K562 treated with DMSO at 1 percent for 4 hours (cell line): ENCODE data around the gene SLC2A4. TPM values are rescaled to one million over a fixed set of nuclear protein-coding genes. Genes with fewer than 3 reads are reported as not detected.

Experiments
- total RNA-seq: library from RNA; unstranded; fragments of 300-600 nt; gene quantifications from 2 replicates; pipeline ENCODE4 v1.2.3, GENCODE V29; 2022; ENCODE audit not compliant: insufficient read depth

Gene SLC2A4
- 0.82 TPM in 1 of 2 replicates, not detected in the other for total RNA-seq

DNA sequence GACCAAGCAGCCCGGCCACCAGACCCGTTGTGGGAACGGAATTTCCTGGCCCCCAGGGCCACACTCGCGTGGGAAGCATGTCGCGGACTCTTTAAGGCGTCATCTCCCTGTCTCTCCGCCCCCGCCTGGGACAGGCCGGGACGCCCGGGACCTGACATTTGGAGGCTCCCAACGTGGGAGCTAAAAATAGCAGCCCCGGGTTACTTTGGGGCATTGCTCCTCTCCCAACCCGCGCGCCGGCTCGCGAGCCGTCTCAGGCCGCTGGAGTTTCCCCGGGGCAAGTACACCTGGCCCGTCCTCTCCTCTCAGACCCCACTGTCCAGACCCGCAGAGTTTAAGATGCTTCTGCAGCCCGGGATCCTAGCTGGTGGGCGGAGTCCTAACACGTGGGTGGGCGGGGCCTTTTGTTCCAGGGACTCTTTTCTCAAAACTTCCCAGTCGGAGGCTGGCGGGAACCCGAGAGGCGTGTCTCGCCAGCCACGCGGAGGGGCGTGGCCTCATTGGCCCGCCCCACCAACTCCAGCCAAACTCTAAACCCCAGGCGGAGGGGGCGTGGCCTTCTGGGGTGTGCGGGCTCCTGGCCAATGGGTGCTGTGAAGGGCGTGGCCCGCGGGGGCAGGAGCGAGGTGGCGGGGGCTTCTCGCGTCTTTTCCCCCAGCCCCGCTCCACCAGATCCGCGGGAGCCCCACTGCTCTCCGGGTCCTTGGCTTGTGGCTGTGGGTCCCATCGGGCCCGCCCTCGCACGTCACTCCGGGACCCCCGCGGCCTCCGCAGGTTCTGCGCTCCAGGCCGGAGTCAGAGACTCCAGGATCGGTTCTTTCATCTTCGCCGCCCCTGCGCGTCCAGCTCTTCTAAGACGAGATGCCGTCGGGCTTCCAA lies at the start of gene SLC2A4:
Gene SLC2A4 (plus strand): TSS at position 645 of the 879 bp plus-strand sequence. CDS start 217 bp downstream, at position 862.

DNA sequence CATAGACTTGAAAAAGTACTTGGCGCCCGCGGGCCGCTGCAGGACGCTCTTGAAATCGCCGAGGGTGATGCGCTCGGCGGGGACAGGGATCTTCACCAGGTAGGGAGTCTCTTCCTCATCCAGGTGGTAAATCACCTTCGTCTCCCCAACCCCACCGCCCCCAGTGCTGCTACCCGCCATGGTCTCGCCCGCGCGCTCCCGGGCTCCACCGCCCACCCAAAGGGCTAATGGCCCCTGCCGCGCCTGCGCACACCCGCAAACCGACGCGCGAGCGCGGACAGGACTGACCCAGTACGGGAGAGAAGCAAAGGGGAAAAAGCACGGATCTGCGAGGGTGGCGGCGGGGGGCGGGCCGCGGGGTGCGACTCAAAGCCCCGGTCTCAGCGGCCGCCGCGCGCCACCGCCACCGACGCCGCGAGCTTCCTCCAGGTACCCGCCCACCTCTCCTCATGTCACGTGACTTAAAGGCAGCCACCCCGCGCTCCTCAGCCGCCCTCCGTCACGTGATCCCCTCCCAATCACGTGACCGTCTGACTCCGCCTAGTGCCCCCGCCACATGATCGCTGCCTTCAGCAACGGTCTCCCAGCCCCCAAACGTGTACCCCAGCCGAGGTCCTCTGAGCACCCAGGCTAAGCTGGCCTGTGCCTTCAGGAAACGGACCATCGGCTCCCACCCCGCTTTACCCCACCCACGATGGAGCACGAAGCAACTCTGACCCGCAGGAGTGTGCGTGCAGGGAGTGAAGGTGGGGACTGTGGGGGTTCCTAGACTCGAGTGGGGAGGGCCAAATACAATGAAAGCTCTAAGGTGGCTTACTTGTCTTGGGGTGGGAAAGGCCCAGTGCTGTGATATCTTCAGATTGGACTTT lies 47.2 kb upstream of the SLC2A4 start, which contains the start of gene DVL2:
Gene DVL2 (minus strand): TSS at position 435 of the 869 bp plus-strand sequence. CDS start 255 bp downstream, at position 180.

DNA sequence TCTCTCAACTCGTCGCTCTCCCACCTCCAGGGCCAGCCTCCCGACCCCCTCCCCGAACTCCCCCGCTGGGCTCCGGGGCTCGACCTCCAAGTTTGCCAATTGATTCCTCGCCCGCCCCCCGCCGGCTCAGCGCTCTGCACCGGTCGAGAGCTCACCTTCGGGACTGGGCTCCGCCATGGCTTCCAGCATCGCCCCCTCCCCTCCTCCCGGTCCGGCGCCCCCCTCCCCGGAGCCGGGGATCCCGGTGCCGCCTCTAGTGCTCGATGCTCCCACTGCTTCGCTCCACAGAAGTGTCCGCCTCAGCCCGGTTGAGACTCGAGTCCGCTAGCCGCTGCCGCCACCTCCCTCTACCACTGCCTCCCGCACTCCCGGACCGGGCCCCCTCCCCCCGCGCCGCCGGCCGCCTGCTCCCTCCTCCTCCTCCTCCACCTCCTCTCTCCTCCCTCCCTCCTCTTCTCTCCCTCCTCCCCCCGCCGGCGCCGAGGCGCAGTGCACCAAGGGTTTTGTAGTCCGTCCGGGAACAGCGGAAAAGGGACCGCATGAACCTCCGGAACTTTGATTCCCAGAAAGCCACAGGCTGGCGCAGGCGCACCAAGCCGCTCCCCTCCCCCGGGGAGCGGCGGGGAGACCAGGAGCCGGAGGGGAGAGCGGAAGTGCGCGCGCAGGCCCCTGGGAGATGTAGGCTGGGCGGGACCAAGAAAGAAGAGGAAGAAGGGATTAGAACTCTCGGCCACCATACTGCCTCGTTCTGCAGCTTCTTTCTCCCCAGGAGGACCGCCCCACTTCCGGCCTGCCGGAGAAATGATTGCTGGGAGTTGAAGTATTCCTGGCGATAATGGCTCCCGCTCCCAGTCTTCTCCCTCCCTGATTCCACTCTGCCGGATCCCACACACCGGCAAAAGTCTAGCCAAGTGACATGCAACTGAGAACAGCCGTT lies 42.2 kb upstream of the SLC2A4 start, which contains the start of gene PHF23:
Gene PHF23 (minus strand): TSS at position 367 of the 937 bp plus-strand sequence. CDS start 178 bp downstream, at position 189.

DNA sequence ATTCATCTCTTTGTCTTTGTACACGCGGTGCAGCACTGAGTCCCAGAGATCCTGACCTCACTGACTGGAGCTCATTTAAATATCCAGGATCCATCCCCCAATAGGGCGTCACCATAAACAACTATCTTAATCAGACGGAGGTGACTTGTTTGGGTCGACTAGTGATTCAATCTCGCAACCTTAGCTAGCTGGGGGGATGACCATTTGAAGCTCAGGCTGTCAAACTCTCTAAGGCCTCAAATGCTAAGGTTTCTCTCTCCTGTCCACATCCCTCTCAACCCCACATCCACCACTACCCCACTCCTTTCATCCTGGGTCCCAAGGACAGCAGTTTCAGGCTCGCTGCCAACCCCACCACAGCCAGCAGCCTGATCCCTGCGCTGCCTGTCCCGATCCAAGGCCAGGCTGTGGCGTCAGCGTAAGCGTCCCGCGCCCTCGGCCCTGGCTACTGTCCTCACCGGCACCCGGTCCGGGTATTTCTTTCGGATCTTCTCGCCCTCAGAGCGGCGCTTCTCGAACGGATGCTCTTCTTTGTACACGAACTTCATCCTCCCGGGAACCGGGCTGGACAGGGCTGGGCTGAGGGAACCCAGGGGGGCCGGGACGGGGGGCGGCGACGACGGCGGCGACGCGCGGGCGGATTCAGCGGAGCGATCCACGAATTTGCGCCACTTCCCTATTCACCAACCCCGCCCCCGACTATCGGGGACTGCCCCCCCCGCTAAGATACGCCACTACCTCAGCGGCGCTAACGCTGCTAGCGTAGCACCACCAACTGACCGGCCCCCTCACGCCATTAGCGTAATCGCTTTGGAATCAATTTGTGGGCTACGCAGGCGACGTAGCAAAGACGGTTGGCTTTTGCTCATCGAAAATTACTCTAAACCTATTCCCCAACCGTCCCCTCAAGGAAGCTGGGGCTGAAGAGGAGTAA lies 39.5 kb upstream of the SLC2A4 start, which contains the start of gene GABARAP:
Gene GABARAP (minus strand): TSS at position 667 of the 934 bp plus-strand sequence. CDS start 119 bp downstream, at position 548.

DNA sequence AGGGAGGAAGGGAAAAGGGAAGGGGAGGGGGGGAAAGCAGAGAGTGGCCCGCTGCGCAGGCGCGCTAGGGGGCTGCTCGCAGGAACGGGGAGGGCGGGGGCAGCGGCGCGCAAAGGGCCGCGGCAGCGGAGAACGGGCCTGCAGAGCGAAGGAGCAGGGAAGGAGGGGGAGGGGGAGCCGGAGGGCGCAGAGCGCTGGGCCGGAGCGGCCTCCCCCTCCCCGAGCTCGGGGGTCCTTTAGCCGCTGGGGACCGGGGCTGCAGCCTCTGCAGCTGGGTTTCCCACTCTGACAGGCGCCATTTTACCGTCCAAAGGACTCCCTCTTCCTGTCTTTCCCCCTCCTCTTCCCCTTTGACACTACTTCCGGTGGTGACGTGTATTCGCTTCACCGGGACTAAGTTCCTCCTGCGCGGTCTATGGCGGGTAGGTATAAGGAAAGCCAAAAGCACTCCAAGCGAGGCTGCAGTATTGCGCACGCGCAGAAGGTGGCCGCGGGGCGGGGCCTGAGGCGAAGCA lies 29.8 kb upstream of the SLC2A4 start, which contains the start of gene CTDNEP1:
Gene CTDNEP1 (minus strand): TSS at position 74 of the 515 bp plus-strand sequence. CDS start 438 bp downstream, outside the sequence.

DNA sequence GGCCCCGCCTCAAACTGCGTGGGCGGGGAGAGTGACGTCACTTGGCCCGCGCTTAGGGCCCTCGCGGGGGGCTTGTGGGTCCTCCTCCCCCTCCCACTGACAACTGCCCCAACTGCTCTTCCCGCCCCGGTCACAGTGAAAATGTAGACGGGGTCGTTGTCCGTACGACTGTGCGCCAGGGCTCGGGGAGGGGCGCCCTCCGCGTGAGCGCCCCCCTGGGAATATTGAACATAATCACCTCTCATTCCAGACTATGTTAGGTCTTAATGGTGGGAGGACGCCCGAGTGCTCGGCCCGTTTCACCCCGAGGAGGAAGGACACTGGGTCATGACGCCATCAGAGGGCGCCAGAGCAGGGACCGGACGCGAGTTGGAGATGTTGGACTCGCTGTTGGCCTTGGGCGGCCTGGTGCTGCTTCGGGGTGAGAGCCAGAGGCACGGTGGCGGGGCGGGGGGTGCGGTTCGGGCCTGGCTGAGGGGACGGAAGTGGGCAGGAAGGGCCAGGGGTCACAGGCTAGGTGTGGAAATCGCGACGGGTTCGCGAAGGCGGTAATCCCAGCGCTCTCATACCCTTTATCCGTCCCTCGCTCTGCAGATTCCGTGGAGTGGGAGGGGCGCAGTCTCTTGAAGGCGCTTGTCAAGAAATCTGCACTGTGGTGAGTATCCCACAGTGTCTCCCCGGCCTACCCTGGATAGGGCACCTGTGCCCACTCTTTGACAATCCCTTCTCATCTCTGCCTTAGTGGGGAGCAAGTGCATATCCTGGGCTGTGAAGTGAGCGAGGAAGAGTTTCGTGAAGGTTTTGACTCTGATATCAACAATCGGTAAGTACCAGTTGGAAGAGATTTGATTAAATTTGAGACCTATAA lies 29.1 kb upstream of the SLC2A4 start, which contains the start of gene ELP5:
Gene ELP5 (plus strand): TSS at position 40 of the 868 bp plus-strand sequence. CDS start 336 bp downstream, at position 376.

DNA sequence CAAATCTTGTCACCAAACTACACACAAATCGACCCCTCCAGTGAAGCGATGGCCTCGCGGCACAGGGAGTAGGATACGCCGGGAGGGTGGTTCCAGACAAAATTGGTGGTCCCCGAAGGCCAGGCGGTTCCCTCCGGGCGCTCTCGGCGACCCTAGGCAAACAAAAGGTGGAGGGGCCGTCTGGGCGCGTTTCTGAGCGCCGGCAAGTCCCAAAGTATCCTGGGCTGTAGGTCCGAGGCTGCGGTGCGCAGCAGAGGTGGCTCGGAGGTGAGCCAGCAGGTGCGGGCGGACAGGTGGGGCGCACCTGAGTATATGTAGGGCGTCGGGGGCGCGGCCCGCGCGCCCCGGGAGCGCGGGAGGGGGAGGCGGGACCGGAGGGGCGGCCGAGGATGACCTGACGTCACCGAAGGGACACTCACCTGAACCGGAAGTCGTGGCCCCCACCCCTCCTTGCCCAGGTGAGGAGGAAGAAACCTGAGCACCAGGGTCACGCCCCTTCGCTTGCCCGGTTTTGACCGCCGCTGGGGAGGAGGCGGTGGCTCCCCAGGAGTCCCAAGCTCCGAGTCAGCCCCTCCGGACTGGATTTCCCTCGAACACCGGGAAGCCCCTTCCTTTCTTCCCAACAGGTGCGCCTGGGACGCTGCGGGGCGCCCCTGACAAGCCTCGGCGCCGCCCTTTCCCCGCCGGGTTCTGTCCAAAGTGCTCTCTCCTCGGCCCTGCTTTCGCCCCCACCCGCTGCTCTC lies 19.2 kb upstream of the SLC2A4 start, which contains the start of gene CLDN7:
Gene CLDN7 (minus strand): TSS at position 287 of the 743 bp plus-strand sequence. CDS start 435 bp downstream, outside the sequence.

DNA sequence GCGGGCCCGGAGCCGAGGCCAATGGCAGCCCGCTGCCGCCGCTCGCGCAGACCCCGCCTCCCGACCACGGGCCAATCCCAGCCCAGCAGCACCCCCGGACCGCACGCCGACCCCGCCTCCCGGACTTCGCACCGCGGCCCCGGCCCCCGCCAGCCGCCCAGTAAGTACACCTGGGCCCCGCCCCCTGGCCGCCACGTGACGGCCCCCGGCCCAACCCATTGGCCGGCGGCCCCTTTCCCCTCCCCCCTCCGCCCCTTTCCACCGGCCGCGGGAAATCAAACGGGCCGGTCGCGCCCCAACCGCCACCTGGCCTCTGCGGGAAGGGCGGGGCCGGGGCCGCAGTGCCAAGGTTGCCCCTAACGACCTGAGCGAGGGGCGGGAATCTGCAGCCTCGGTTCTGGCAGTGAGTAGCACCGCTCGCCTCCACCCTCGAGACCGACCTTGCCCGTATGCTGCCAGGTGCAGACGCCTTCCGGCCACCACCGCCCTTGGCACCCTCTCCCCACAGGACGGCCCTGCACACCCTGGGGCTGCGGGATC lies 13.2 kb downstream of the SLC2A4 start, which contains the start of gene YBX2:
Gene YBX2 (minus strand): TSS at position 26 of the 540 bp plus-strand sequence. CDS start 139 bp downstream, outside the sequence.

DNA sequence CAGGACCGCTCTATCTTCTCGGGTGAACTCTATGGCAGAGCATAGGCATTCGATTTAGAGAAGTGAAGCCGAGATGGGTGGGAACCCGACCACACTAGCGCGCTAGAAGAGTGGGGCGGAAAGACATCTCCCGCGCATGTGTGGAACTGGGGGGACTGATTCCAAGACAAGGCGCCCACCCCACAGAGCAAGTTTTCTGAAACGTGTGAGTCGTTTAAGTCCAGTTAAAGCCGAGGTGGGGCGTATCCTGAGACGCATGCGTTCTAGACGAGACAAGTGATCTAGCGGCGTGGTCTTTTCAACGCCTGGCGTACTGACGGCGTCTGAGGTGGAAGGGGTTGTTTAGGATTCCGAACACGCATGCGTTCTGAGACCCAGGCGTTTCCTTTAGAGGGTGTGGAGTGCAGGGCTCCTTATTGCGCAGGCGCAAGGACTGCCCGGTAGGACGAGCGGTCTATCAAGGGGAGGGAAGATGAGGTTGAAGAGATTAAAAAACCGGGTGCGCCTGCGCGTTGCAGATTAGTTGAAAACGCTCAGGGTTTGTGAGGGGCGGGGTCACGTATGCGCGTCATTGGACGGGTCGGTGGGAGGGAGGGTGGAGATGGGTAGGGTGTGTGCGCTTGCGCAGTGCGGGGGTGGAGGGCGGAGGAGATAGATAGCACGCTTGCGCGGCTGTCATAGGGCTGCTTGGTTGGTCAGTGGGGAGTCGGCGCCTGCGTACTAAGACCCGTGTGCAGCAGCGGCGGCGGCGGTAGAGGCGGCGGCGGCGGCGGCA lies 25.6 kb downstream of the SLC2A4 start, which contains the start of gene EIF5A:
Gene EIF5A (plus strand): TSS at position 718 of the 775 bp plus-strand sequence. CDS start 2,008 bp downstream, outside the sequence.

DNA sequence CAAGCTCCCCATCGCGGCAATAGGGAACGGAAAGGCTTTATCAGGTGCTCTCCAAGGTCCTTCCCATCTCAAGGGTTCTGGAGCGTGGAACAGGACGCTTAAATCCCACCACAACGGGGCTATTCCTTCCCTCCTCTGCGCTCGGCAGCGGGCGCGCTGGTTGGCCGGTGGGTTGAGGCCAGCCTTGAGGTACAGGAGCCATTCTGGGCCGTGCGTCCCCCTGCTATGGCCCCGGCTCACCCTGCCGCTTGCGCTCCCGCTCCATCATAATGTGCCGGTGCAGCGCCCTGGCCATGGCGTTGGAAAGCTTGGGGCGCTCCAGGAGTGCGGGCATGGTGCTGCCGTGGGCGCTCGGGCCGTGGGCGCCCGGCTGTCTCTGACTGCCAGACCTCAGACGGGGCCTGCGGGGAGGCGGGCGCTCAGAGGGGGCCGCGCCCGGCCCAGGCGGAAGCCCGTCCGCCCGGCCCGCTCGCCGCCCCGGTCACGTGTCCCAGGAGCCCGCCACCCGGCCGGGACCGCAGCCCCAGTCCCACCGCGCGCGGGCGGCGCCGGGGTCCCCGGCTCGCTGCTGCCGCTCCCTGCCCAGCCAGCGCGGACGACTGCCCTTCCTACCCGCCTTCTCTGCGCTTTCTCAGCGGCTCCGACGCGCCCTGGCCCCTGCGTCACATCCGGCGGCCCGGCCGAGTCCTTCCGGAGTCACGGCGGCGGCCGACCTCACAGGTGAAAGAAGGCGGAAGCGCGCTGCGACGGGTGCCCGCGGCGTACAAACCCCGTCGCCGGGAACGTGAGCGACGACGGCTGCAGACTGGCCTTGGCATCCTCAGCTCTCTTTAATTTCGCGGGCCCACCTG lies 33.4 kb downstream of the SLC2A4 start, which contains the start of gene GPS2:
Gene GPS2 (minus strand): TSS at position 642 of the 851 bp plus-strand sequence. CDS start 308 bp downstream, at position 334.

DNA sequence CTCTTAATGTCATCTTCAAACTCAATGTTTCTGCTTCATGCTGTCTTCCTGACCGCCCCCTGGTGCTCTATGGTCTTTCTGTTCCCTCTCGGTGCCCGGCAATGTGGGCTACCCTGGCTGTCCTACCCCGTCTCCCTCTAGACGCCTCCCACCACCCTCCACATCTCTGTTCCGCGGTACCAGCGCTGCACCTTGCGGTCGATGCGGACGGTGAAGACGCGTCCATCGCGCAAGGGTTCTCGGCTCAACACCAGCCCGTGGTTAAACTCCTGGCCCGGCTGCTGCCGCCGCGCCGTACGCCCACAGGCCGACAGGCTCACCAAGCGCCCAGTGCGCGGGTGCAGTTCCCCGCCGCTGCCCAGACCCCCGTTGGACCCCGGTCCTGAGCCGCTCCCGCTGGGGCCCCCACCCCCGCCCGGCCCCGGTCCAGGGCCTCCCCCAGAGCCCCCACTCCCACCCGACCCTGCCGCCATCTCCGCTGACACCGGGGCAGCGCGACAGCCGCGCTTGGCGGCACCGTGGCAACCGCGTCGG lies 47.4 kb downstream of the SLC2A4 start, which contains the start of gene NEURL4:
Gene NEURL4 (minus strand): TSS at position 496 of the 534 bp plus-strand sequence. CDS start 23 bp downstream, at position 473.

DNA sequence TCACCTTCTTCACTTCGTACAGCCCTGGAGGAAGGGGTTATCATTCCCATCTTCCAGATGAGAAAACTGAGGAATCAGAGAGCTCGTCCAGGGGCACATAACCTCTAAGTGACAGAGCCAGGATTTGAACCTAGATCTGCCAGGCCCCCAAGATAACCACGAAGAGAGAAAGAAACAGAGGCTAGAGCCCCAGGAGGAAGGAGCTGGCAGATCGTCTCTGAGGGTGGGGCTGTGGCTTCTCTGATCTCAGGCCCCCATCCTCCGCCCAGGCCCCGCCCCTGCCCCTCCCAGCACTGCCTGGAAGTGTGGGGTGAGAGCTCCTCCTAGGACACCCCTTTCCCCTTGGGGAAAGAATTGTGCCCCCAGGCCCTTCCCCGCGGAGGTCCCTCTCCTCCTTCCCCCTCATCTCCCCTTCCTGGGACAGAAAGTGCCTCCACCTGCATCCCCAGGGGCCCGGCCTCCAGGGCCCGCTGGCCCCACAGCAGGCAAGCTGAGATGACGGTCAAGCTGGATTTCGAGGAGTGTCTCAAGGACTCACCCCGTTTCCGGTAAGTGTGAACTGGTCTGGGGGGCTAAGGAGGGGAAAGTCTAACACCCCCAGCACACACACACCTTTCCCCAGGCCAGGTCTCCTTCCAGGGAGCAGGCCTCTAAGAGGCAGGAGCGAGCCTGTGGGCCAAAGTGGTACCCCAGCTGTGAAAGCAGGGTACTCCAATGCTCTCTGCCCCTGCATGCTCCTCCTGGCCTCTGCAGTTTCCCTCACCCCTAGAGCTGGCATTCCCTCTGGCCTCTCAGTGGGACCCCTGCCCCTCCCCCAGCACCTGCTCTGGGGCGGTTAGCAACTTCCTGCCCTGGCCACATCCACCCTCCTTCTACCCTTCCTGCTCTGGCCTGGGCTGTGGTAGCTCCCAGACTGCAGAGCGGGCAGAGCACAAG lies 55.0 kb downstream of the SLC2A4 start, which contains the start of gene ACAP1:
Gene ACAP1 (plus strand): TSS at position 290 of the 936 bp plus-strand sequence. CDS start 206 bp downstream, at position 496.

